ENCODE data around the gene MAN1A1.

The MAN1A1 gene

DNA sequence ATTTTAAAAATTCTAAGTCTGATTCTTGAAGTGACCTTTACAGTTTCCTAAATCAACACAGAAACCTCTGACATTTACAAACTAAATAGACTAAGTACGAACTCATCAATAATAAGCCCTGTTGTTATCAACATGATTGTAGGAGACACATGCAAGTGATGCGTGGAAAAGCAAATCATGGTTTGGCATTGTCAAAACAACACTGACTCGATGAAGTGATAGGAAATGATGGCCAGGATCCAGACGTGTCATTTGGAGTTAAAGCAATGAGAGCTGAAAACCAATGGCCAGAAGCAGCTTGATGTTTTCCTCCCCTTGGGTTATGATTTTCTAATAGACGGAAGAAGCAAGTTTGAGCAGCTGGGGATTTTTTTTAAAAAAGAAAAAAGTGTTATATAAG, 153.7 kb downstream of the MAN1A1 start:
- DNase-seq (ENCODE audit: low read depth): no peak

DNA sequence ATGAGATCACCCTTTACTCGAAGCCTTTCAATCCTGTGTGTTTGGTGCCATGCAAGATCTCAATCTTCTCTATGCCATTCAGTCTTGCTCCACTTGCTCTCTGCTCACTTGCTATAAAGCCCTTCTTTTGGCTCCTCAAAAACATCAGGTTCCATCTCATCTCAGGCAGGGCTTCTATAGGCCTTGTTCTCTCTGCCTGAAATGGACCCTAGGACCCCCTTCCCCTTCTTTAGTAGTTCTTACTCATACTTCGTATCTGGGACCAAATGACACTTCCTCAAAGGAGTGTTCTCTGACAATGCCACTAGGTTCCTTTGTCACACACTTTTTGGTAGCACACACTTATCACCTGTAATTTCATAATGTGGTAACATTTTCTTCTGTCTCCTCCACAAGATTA, 154.4 kb downstream of the MAN1A1 start:
- no peak for DNase-seq (ENCODE audit: low read depth)

DNA sequence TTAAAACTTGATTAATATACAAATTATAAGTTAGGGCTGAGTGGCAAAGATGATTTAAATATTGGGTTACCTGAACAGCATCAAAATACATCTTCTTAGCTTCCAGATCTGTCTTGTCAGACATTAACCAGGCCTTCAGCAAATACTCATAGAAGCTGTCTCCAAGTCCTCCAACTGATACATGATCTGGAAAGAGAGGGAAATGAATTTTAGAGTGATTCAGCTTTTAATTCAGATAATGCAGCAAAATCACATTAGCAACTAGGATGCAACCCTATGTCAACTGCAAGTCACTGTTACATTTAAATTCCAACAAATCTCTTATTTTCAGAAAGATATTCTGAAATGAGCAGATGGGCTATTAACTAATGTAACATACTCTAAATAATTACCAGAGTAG, 155.9 kb downstream of the MAN1A1 start:
- DNase-seq (ENCODE audit: low read depth): no peak

DNA sequence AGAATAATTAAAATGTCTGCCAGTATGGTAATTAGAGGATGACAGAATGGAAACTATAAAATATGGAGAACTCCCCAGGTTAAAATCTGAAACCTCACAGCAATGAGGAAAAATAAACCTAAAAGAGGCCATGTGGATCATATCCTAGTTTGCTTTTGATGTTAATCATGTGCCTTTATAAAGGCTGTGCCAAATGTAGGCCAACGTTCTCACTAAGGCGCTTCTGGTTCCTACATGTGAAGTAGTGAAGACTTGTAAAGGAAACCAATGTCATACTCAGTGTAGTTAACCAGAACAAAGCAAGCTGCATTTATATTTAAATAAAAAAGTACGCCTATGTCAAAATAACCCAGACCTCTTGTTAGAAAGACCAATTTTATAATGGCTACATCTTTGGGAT, 157.4 kb downstream of the MAN1A1 start:
- DNase-seq (ENCODE audit: low read depth): no peak

DNA sequence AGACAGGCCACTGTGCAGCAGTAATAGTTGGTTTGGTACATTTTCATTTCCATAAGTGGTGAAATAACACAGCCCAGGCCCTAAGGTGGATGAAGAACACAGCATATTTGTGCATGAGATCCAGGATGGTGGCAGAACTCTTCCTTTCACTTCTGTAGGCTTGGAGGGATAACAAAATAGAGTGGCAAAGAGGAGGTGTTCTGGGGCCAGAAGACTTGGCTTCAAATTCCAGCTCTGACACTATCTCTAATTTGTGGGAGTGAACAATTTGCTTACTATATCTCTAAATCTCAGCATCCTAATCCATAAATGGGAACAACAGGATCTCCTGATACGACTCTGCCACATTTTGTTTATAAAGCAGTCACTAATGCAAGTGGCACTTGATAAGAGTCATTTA, 159.4 kb downstream of the MAN1A1 start:
- no peak for DNase-seq (ENCODE audit: low read depth)

DNA sequence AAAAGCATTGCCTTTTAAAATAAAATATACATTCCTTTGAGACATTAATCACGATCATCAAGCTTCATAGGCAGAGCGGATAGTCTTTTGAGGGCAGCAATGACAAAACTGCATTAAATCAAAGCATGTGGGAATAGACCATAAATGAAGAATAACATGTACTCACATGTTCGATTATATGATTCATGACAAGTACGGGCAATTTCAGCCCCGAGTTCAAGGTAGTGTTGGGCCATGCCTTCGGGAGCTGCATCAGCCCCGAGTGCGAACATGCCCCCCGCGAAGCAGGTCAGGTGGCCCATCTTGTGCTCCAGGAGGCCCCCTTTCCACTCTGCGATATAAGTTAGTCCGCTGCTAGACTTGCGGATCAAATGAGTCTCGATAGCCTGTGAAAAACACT, 160.1 kb downstream of the MAN1A1 start:
- DNase-seq (ENCODE audit: low read depth): no peak

DNA sequence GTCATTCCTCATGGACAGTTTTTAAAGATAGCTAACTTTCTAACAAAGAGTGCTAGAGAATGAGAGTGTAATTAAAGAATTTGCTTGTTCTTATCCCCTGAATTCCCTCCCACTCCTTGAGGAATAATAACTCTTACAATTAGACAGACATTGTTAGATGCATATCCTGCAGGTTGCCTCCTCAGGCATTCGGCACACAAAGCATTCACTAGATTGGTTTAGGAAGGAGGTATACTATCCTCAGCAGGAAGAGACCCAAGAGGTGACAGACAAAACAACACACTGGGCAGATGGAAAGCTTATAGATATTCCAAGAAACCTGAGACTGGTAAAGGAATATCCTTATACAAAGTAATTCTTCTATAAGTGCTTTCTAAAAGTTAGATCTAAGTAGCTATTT, 162.0 kb downstream of the MAN1A1 start:
- no peak for DNase-seq (ENCODE audit: low read depth)

DNA sequence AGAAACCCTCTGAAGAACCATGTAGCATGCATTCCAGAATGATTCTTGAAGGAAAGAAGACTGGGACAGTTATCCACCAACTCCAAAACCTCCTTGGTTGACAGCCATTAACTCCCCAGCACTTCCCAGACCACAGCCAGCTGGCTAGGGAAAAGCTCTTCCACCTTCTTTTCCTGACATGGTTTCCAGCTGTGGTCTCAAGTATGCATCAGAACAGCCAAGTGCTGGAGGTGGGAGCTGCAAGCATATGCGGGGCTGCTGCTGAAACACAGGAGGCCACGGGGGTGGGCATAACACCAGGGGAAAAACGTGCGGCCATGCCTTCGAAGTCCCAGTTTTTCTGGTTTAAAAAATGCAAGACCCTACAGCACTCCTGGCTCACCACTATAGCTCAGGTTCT, 163.1 kb downstream of the MAN1A1 start:
- no peak for DNase-seq (ENCODE audit: low read depth)

DNA sequence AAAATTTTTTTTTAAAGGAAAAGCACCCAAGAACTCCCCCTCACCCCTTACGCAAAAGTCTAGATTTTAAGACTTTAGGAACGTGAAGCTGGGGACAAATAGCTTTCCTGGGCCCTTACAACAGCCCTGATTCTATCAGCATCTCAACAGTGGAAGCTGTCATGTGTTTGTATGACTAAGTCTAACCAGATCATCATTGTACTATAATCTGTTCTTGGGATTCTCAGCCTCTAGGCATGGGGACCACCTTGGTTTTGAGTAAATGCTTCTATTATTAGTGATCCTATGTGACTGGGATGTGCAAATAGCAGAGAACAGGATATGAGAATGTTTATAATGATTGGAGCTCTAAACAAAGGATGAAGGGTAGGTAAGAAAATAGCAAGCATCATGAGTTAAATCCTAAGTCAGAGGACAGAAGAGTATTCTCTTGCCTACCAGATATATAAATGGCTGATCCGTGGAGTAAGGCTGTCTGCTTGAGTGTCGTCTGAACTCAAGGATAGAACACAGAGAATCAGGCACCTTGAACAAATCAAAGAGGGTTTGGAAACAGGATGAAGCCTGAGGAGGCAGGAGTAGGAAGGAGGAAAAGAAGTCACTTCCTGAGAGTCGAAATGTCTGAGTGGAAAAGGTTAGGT, 165.4 kb downstream of the MAN1A1 start:
- no peak for DNase-seq (ENCODE audit: low read depth)

DNA sequence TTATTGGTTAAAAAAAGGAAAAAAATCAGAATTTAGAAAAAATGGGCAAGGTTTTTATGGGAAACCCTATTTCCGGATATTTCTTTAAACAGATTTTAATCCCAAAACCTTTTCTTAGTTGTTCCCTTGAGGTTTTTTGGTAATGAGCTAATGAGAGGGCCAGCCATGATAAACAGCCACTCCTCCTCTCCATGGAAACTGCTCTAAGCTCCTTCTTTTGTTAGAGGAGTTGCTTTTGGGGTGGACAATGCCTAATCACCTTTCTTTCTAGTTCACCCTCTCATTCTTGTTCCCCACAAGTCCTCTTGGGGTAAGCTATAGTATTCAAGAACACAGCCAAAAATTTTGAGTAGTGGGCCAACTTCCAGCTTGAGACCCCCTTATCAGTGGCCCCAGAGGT, 166.1 kb downstream of the MAN1A1 start:
- DNase-seq (ENCODE audit: low read depth): no peak

DNA sequence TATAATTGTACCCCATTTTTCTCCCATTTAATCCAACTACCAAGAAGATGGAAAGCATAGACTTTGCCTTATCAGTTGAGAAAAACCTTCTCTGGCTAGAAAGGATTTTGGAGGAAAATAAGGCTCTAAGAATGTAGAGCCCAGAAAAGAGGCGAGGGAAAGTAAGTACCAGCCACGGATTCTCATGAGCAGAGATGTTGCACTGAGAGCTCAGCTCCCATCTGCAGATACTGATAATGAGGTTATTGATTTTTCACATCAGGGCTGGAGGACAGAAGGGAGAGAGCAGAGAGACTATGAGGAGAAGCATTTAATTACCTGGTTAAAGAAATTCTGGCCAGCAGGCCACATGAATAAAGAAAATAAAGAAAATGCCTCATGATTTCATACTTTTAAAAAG, 166.7 kb downstream of the MAN1A1 start:
- no peak for DNase-seq (ENCODE audit: low read depth)

DNA sequence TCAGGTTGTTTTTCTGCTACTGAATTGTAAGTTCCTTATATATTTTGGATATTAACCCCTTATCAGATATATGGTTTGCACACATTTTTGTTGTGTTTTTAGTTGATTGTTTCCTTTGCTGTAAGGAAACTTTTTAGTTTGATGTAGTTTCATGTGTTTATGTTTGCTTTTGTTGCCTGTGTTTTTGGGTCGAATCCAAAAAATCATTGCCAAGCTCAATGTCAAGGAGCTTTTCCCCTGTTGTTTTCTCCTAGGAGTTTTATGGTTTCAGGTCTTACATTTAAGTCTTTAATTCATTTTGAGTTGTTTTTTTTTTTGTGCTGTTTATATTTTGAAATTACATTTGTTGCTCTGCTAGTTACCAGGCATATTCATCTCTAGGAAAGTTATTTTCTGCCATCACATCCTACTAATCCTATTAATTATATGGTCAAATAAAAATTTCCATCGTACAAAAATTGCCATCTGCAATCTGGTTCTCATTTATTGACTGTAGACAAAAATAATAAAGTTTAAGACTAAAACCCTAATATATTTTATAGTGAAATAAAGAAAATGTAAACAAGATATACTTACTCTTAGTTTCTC, 167.3 kb downstream of the MAN1A1 start:
- DNase-seq (ENCODE audit: low read depth): no peak

DNA sequence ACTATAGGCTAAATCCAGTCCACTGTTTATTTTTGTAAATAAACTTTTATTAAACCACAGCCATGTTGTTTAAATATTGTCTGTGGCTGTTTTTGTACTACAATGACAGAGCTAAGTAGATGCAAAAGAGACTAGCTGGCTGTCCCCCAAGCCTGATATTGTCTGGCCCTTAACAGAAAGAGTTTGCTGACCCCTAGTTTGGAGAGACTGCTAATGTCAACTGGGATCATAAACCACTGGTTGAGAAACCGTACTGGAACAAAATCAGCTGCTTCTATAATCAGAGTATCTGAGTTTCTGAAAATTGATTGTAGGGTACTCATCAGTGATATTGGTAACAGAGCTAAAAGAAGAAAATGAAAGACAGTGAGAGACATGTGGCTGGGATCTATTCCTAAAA, 168.5 kb downstream of the MAN1A1 start:
- DNase-seq (ENCODE audit: low read depth): no peak

DNA sequence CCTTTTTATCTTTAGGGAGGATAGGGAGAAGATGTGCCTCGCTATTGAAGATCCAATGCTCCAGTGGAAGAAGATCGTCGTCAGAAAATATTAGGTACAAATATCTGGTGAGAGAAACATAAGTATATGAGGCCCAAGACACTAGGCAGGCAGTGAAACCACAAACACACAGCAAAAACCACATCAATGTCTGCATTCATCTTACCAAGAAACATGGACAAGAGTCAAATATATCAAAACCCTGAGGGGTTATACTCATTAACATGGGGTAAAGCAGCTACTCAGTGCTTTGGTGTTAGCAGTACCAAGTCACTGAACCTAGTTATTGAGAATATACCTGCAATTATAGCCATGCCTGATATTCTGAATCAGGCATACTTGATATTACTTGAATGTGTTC, 169.7 kb downstream of the MAN1A1 start:
- DNase-seq (ENCODE audit: low read depth): no peak

DNA sequence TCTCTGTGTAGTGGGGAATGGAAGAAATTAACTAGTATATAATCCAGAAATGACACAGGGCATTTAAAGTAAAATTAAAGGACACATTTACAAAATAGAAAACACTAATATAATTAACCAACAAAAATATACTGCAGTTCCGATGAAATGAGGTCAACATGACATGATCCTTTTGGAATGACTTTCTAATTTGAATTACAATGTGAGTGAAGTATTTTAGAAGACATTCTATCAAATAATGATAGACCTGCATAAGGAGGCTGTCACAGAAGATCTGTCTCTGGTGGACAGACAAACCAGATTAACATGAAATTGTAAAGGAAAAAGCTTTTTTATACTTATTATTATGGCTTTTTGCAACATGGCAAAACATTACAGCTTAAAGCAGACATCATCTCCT, 170.5 kb downstream of the MAN1A1 start:
- no peak for DNase-seq (ENCODE audit: low read depth)

DNA sequence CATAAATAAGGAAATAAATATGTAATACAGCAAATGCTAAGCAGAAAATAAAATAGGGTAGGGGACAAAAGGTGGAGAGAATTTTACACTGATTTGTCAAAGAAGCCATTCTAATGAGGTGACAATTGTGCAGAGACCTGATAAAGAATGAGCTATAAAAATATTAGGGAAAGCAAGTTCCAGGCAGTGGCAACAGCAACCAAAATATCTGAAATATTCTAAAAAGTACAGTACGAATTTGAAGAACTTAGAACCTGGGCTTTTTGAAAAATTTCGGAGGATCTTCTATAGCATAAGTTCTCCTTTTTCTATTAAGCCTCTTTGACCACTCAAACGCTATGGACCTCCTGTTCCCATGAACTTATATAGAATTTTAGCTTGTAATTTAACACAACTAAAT, 173.1 kb downstream of the MAN1A1 start:
- no peak for DNase-seq (ENCODE audit: low read depth)

DNA sequence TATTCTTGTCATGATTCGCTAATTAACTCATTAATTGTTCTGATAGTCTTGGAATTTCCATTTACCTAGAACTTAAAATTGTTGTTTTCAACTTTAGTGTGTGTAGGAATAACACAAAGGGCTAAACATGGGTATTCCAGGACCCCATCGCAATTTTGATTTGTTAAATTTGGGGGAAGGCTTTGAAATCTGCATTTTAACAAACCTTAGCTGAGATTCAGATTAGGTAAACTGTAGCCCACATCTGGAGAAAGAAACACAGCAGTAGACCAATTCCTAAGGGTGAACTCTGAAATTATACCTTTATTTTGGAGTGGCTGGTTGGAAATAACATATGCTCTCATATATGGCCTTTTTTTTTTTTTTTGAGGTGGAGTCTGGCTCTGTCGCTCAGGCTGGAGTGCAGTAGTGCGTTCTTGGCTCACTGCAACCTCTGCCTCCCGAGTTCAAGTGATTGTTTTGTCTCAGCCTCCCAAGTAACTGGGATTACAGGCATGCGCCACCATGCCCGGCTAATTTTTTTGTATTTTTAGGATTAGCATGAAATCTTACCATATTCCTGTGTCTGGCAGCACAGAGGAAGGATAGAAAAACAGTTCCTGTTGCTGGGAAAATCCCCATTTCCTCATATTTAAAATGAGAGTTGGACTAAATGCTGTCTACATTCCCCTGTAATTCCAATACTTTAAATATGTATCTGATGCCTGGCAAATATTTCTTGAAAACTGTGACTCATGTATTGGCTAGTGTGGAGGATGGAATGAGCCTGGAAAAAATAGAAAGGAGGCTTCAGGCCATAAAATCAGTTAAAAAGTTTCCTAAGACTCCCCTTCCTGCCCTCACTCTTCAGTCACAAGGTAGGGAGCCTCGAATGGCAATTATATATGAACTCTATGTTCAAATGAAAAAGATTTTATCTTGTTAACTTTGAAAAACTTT, 174.4 kb downstream of the MAN1A1 start:
- DNase-seq (ENCODE audit: low read depth): no peak

DNA sequence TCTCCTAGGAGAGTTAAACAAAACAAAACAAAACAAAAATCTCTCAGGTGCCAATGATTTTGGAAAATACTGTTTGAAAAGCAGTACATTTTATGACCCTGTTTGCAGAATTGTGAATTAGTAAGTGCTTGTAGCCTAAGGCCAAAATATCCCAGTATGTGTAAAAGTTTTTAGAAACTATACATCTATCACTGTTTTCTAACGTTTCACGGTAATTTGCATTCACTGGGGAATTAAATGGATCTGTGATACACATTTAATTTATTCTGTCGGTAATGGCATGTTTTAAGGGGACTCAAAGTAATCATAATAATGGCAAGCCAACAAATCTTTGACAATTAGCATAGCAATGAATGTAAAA, 175.5 kb downstream of the MAN1A1 start:
- DNase-seq (ENCODE audit: low read depth): no peak

DNA sequence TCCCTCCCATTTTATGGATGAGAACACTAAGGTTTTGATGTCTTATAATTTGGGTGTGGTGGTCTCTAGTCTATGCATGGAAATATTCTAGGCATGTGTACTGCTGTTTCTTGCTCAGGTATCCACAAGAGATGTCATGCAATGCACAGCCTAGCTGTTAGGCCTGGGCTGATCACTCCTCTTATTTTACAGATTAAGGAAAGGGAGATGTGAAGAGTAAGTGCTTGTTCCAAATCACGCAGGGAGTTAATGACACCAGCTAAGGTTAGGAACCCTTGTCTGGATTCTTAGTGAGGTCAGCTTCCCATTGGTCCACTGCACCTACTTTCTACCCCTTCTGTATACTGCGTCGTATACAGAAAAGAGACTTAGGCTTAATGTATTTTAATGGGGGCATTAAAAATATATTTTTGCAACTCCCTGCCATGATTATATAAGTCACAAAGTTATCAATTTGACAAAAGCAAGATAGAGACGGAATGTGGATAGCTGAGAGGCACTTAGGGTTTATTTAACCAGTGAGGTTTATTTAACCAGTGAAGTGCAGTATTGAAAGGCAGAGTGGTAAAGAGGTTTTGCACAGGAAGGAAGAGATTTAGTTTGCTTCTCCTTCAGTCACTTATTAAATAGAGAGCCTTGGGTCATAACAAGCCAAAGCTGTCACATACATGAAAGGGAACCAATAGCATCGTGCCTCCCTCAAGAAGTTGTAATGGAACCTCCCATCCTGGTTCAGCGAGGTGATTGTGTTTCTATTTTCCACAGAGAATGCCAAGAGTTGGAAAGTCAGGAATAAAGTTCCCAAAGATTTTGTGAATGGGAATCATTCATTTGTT, 176.1 kb downstream of the MAN1A1 start:
- no peak for DNase-seq (ENCODE audit: low read depth)

DNA sequence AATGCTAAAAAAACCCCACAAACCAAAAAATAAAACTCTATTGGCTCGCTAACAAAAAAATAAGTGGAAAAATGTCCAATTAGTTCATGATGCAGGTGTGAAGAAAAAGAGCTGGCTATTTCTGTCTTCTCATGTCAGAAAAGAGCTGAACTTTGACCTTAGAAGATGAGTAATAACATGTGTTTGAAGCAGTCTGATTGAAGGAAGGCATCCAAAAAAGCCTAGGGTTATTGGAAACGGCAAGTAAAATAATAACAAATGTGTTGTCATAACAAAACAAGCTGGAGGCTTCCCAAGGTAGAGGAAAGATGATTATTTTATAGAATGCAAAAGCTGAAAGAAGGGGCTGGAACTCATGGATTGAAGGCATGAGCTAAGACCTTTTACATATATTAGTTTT, 176.7 kb downstream of the MAN1A1 start:
- no peak for DNase-seq (ENCODE audit: low read depth)

DNA sequence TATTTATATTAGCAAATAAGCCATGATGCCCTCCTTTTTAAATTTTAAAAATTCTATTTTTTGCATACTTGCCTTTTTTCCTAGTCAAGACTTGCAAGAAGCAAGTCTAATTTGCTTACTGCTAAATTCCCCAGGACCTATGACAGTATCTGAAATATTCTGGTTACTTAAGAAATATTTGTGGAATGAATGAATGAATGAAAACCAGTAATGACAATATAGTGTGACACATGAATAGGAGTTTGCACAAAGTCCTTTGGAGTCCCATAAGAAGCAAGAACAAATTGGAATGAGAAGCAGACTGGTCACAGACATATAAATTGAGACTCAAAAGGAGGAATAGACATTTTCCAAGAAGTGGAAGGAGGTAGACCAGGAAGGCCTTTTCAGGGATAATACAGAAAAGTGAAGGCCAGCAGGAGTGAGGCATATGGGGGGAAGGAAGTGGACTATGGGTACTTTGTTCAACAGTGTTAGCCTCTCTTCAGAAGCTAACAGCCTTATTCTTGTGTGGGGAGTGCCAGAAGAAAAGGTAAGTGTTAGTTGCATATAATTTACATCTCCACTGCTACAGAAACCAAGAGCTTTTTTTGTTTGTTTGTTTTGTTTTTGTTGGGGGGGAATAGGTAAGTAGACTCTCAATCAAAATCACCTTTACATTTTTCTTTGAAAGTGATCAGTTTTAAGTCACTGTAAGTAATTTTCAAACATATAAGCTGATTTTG, 177.5 kb downstream of the MAN1A1 start:
- DNase-seq (ENCODE audit: low read depth): no peak
